Measurements from ENCODE around the gene PXK.

Gene PXK

GRCh38 chr3:58324391-58325390 is 8.0 kb upstream of the PXK start:
- TF ChIP-seq CREB1 (IDR thresholded peaks at IDR 0.05; ENCODE audit: low read depth) = no peak

- TF ChIP-seq ZBTB7A (IDR thresholded peaks at IDR 0.05; ENCODE audit: low read depth) = no peak
- no peak for TF ChIP-seq YY1 (IDR thresholded peaks at IDR 0.05; ENCODE audit: low read depth)
- no peak for TF ChIP-seq EP300 (IDR thresholded peaks at IDR 0.05; ENCODE audit: borderline replicate concordance)
These were observed 7.1 kb upstream of the PXK start for GRCh38 chr3:58325525-58325992.

- TF ChIP-seq NFIC (IDR thresholded peaks at IDR 0.05) = no peak
- TF ChIP-seq TAF1 (IDR thresholded peaks at IDR 0.05; ENCODE audit: low read depth) = no peak
- TF ChIP-seq CEBPB (IDR thresholded peaks at IDR 0.05) = no peak
- TF ChIP-seq ZBTB7A (IDR thresholded peaks at IDR 0.05; ENCODE audit: low read depth) = no peak
- no peak for TF ChIP-seq REST (IDR thresholded peaks at IDR 0.05; ENCODE audit: low read depth)
These were observed 6.3 kb upstream of the PXK start for GRCh38 chr3:58326267-58326900.

- no peak for TF ChIP-seq NFIC (IDR thresholded peaks at IDR 0.05)
- TF ChIP-seq TCF12 (IDR thresholded peaks at IDR 0.05; ENCODE audit: low read depth) = no peak
- no peak for TF ChIP-seq CREB1 (IDR thresholded peaks at IDR 0.05; ENCODE audit: low read depth)
- TF ChIP-seq CEBPB (IDR thresholded peaks at IDR 0.05) = no peak
- TF ChIP-seq TEAD4 (IDR thresholded peaks at IDR 0.05) = no peak
- no peak for TF ChIP-seq EGR1 (IDR thresholded peaks at IDR 0.05)
- TF ChIP-seq TAF1 (IDR thresholded peaks at IDR 0.05; ENCODE audit: low read depth) = no peak
- TF ChIP-seq RAD21 (IDR thresholded peaks at IDR 0.05; ENCODE audit: low read depth) = no peak
- TF ChIP-seq ZBTB7A (IDR thresholded peaks at IDR 0.05; ENCODE audit: low read depth) = no peak
- TF ChIP-seq MAX (IDR thresholded peaks at IDR 0.05) = no peak
- TF ChIP-seq USF1 (IDR thresholded peaks at IDR 0.05) = no peak
- TF ChIP-seq FOXM1 (IDR thresholded peaks at IDR 0.05; ENCODE audit: borderline replicate concordance, low read depth) = no peak
- no peak for TF ChIP-seq EP300 (IDR thresholded peaks at IDR 0.05; ENCODE audit: borderline replicate concordance)
These were observed 3.4 kb upstream of the PXK start for GRCh38 chr3:58329150-58329921.

- no peak for TF ChIP-seq CREB1 (IDR thresholded peaks at IDR 0.05; ENCODE audit: low read depth)
- TF ChIP-seq EP300 (IDR thresholded peaks at IDR 0.05; ENCODE audit: borderline replicate concordance) = no peak
These were observed 2.7 kb upstream of the PXK start for GRCh38 chr3:58329922-58330413.

GRCh38 chr3:58331593-58332152 is 1.0 kb upstream of the PXK start:
- TF ChIP-seq YY1 (IDR thresholded peaks at IDR 0.05; ENCODE audit: low read depth) = no peak
- TF ChIP-seq EGR1 (IDR thresholded peaks at IDR 0.05) = peak; percentile 49; the same call in 1 of the 2 replicates
- TF ChIP-seq TCF12 (IDR thresholded peaks at IDR 0.05; ENCODE audit: low read depth) = peak; percentile 56; the same call in 1 of the 2 replicates
- peak; percentile 55; the same call in 1 of the 2 replicates for TF ChIP-seq NFIC (IDR thresholded peaks at IDR 0.05)
- TF ChIP-seq TEAD4 (IDR thresholded peaks at IDR 0.05) = peak; percentile 68
- TF ChIP-seq RAD21 (IDR thresholded peaks at IDR 0.05; ENCODE audit: low read depth) = no peak
- peak; percentile 14; the same call in 1 of the 2 replicates for TF ChIP-seq EP300 (IDR thresholded peaks at IDR 0.05; ENCODE audit: borderline replicate concordance)

- TF ChIP-seq ZBTB7A (IDR thresholded peaks at IDR 0.05; ENCODE audit: low read depth) (peak; percentile 59), TEAD4 (IDR thresholded peaks at IDR 0.05) (no peak), RAD21 (IDR thresholded peaks at IDR 0.05; ENCODE audit: low read depth) (peak; percentile 42; the same call in 1 of the 2 replicates)
These were observed 717 bp downstream of the PXK start for GRCh38 chr3:58333206-58334012.

Data from Ishikawa (cell line).